Measurements from ENCODE around the gene PLA2G15. TPM values are rescaled to one million over a fixed set of nuclear protein-coding genes. Genes with fewer than 3 reads are reported as not detected.
"Not testable (repeated sequence)": the region's sequence is repeated elsewhere in the genome, so short reads cannot be mapped to it uniquely, and the experiment has no call there.

The PLA2G15 gene
- total RNA-seq, 4 donors from 2014 or later, result 16.4 to 28.6 (median 22.3) TPM

- DNase-seq (ENCODE audit: low spot score in 2 of 2), result no peak
- intact Hi-C loops (cut with DNase I; ENCODE audit: low total_unique reads), result no loop called here
- WGBS, 2 donors, result 71 to 94% methylated on average over 1 of the region's 1 CpG
- no peak for TF ChIP-seq POLR2A (IDR thresholded peaks at IDR 0.05)
- no peak for TF ChIP-seq CTCF (IDR thresholded peaks at IDR 0.05)
- H3K4me3 ChIP-seq (ENCODE audit: low read depth, poor library complexity, severe bottlenecking), result no peak overlapping the region
Measured at GRCh38 chr16:68288252-68288650, 43.1 kb downstream of the PLA2G15 start.

- intact Hi-C loops (cut with DNase I; ENCODE audit: low total_unique reads); H3K4me3 ChIP-seq (ENCODE audit: low read depth, poor library complexity, severe bottlenecking); DNase-seq (ENCODE audit: low spot score in 2 of 2): not testable (repeated sequence)
- WGBS, 2 donors, result 84 to 85% methylated on average over 9 of the region's 9 CpGs
Measured at GRCh38 chr16:68288796-68289195, 43.6 kb downstream of the PLA2G15 start.

- no peak for TF ChIP-seq POLR2A (IDR thresholded peaks at IDR 0.05)
- no peak for TF ChIP-seq CTCF (IDR thresholded peaks at IDR 0.05)
- 95 to 98% methylated on average over 2 of the region's 2 CpGs for WGBS, 2 donors
Measured at GRCh38 chr16:68289202-68289601, 44.0 kb downstream of the PLA2G15 start.

GRCh38 chr16:68289621-68290329 lies 44.6 kb downstream of the PLA2G15 start:
- intact Hi-C loops (cut with DNase I; ENCODE audit: low total_unique reads), result no loop called here

More at GRCh38 chr16:68289202-68289601, 44.0 kb downstream of the PLA2G15 start:
- no peak for DNase-seq (ENCODE audit: low spot score in 2 of 2)
- intact Hi-C loops (cut with DNase I; ENCODE audit: low total_unique reads), result no loop called here
- H3K4me3 ChIP-seq (ENCODE audit: low read depth, poor library complexity, severe bottlenecking), result no peak overlapping the region

GRCh38 chr16:68290450-68290849 lies 45.3 kb downstream of the PLA2G15 start:
- no peak overlapping the region for H3K4me3 ChIP-seq (ENCODE audit: low read depth, poor library complexity, severe bottlenecking)
- TF ChIP-seq CTCF (IDR thresholded peaks at IDR 0.05) (no peak), POLR2A (IDR thresholded peaks at IDR 0.05) (no peak)
- no peak for DNase-seq (ENCODE audit: low spot score in 2 of 2)
- WGBS, 2 donors, result 73 to 80% methylated on average over 6 of the region's 6 CpGs
- intact Hi-C loops (cut with DNase I; ENCODE audit: low total_unique reads), result no loop called here

More at GRCh38 chr16:68289621-68290329, 44.6 kb downstream of the PLA2G15 start:
- WGBS, 2 donors, result 65 to 80% methylated on average over 4 of the region's 4 CpGs
- no peak for TF ChIP-seq POLR2A (IDR thresholded peaks at IDR 0.05)
- H3K4me3 ChIP-seq (ENCODE audit: low read depth, poor library complexity, severe bottlenecking), result no peak overlapping the region
- DNase-seq (ENCODE audit: low spot score in 2 of 2), result no peak

GRCh38 chr16:68291227-68291626 lies 46.1 kb downstream of the PLA2G15 start:
- intact Hi-C loops (cut with DNase I; ENCODE audit: low total_unique reads), result no loop called here
- WGBS, 2 donors, result 70 to 80% methylated on average over 4 of the region's 4 CpGs
- no peak overlapping the region for H3K4me3 ChIP-seq (ENCODE audit: low read depth, poor library complexity, severe bottlenecking)
- TF ChIP-seq POLR2A (IDR thresholded peaks at IDR 0.05) (no peak), CTCF (IDR thresholded peaks at IDR 0.05) (no peak)
- DNase-seq (ENCODE audit: low spot score in 2 of 2), result no peak

- no peak overlapping the region for H3K4me3 ChIP-seq (ENCODE audit: low read depth, poor library complexity, severe bottlenecking)
- no peak for DNase-seq (ENCODE audit: low spot score in 2 of 2)
- WGBS, 2 donors, result 85 to 96% methylated on average over 5 of the region's 5 CpGs
- TF ChIP-seq POLR2A (IDR thresholded peaks at IDR 0.05), result no peak
- no peak for TF ChIP-seq CTCF (IDR thresholded peaks at IDR 0.05)
- intact Hi-C loops (cut with DNase I; ENCODE audit: low total_unique reads), result no loop called here
Measured at GRCh38 chr16:68292425-68292824, 47.3 kb downstream of the PLA2G15 start.
